GM21390 (cell line): ENCODE measurements around the gene CUBN.
"Not testable (repeated sequence)": the region's sequence is repeated elsewhere in the genome, so short reads cannot be mapped to it uniquely, and the experiment has no call there.

Experiments
- ATAC-seq: cut with Tn5 transposase; IDR thresholded peaks from one replicate; pipeline ENCODE4 v1.9.1; 2021; ENCODE audit not compliant: unreplicated experiment

The CUBN gene

DNA sequence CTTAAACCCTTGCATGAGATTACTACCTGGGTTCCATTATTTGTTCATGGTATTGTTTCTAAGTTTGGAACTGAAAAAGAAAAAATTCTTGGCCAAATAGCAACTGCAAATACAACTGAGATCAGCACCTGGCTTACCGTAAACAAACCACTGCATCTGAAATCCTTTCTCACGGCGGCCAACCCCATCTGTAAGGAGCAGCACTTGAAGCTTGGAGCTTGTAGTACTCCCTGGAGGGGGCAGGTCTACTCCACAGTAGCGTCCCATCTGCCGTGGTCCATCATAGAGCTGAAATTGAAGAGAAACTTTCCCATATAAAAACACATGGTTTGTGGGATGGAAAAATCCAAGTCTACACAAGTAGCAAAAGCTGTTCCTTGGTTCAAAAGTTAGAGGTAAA lies 109.9 kb downstream of the CUBN start:
- no peak for ATAC-seq

DNA sequence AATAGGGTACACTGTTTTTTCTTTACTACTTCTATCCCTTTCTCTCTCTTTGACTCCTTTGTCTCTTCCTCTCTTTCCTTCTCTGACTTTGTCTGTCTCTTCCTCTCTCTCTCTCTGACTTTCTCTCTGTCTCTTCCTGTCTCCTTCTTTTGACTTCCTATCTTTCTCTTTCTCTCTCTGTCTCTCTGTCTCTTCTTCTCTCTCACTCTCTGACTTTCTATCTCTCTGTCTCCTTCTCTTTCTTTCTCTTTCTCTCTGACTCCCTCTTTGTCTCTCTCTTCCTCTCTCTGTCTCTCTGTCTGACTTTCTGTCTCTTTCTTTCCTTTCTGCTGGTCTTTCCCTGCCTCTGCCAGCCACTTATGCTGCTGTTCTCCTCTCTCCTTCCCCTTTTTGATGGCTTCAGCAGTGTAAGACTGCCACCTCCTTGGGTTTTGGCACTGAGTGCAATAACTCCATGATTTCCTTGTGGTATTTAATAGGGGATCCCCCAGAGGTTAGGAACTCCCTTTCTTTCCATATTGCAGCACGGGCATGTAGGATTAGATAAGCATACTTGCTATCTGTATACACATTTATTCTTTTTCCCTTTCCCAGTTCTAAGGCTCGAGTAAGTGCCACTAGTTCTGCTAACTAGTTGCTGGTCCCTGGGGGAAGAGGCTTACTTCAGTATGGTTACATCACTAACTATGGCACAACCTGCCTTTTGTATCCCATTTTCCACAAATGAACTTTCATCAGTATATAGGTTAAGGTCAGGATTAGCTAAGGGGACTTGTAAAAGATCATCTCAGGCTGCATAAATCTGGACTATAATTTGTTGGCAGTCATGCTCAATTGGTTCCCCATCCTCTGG lies 116.3 kb downstream of the CUBN start:
- not testable (repeated sequence) for ATAC-seq

DNA sequence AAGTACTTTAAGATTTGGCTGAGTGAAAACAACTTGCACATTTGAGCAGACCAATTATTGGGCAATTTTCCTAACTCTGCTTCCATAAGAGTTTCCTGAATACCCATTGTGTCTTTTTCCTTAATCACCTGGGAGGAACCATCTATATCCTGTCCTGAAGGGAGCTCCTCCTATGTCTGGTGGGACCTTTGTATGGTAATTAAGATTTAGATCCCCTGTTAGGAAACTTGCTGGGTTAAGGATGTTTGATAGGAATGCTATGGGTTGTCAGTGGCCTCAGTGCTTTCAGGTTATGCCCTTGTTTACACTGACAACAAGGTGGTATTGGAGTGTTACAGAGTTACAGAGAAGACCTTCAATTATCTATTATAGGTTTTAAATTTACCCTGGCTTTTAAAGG lies 116.9 kb downstream of the CUBN start:
- ATAC-seq: not testable (repeated sequence)

DNA sequence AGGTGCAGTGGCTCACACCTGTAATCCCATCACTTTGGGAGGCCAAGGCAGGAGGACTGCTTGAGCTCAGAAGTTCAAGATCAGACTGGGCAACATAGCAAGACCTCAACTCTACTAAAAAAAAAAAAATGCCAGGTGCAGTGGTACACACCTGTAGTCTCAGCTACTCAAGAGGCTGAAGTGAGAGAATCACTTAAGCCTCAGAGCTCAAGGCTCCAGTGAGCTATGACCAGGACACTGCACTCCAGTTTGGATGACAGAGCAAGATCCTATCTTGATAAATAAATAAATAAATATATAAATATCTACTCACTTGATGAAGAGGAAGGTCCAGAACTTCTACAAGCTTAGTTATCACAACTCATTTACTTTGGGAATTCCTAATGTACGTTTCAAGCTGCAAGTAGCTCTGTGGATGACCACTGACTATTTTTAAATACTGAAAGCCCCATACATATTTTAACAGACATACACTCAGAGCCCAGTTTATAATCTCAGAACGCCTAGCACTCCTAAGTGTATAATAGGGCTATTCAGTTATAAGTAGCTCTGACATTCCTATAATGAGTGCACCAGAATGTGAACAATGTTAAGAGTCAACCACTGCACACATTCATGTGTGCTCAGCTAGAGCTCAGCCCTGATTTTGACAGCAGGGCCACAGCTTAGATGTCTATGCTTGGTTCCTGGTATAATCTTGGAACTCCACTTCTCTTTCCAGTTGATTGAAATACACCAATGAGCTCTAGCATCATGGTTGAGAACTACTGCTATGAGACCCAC lies 119.1 kb downstream of the CUBN start:
- no peak for ATAC-seq

DNA sequence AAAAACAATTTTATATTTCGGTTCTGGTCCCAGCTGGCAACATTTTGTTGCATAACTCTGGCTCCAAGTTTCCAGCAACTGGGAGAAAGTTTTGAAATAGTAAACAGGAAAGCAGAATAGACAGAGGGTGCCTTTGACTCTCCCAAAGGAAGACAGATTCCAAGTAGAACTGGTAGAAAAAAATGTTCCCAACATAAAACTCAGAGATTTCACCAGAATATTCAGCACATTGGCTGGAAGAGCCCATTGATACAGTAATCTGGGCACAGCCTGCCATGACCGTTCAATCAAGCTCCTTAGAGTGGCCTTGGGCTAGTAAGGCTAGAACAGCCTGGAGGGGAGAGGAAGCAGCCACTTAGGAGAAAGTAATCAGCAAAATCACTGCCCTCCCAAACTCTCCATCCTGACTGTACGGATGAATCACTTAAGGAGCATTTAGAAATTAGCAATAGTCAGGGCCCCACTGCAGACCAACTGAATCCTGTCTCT lies 120.4 kb downstream of the CUBN start:
- ATAC-seq: no peak

DNA sequence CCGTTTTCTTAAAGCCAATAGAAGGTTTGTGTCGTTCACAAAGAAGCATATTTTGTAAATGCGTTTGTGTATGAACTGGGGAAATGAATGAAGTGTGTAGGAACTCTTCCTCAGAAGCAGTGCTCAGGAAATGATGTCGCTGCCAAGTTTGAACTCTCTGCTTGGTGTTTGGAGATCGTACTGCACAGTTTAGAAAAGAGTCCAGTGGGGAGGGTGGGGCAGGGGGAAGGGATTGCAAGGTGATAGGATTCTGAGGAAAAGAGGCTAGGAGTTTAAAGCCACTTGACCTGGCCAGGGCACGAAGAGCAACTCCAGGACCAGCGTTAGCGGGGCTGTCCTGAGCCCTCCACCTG lies 122.2 kb downstream of the CUBN start:
- no peak for ATAC-seq

DNA sequence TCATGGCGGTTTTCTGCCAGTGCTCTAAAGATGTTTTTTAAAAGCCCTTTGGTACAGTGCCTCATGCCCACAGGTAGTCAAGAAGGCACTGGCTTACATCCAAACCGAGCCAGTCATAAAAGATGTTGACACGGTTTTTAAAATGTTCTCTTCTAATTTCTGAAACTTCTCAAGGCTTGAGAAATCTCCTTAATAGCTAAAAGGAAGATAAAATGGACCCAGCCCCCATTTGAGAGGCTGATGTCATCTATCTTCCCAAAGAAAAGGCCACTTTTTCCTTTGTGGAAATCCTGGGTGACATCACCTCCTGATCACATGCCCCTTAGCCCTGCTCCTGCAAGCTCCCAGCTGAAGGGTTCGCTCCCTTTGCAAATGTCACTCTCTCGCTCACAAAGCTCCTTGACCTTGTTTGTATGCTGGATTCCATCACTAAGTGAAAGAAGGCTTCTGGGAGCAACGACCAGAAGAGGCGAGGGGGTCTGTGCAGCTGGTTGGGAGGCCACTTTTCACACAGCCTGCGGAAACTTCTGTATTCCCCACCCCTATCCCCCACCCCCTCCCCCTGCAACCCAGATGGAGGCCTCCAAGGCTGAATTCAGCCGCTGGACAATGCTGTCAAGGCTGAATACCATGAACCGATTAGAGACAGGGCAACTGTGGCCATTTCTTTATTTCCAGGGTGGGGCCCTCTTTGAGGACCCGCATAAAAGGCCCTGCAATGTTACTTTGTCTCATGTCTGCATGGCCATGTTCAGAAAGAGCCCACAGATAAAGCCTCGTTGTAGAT lies 122.8 kb downstream of the CUBN start:
- ATAC-seq: no peak

DNA sequence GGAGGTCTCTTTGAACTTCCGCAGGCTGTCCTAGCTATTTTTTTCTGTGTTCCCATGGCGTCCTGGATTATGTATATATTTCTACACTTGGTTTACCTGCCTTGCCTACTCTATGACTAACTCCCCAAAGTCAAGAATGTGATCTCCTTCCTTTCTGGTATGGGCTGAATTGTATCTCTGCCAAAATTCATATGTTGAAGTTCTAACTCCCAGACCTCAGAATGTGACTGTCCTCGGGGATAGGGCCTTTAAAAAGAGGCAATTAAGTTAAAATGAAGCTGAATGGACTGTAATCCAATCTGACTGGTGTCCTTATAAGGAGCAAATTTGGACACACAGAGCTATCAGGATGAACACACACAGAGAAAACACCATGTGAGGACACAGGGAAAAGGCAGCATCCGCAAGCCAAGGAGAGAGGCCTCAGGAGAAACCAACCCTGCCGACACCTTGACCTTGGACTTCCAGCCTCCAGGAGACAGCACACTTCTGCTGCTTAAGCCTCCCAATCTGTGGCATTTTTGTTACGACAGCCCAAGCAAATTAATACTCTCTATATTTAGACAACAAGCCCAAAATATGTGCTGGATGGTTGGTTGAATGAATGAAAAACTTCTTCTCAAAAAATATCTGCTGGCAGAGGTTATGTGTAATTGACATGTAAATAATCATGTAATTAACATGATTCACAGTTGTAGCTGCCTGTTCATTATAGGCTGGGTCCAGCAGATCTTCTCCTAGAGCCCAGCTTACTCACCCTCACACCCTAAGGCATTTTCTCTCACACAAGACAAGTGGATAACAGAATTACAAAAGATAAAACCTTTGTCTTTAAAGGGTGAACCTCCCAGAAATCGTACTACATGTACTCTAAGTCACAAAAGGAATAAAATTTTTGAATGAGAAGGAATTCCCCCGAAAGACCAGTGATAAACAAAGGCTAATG lies 123.7 kb downstream of the CUBN start:
- ATAC-seq: no peak

DNA sequence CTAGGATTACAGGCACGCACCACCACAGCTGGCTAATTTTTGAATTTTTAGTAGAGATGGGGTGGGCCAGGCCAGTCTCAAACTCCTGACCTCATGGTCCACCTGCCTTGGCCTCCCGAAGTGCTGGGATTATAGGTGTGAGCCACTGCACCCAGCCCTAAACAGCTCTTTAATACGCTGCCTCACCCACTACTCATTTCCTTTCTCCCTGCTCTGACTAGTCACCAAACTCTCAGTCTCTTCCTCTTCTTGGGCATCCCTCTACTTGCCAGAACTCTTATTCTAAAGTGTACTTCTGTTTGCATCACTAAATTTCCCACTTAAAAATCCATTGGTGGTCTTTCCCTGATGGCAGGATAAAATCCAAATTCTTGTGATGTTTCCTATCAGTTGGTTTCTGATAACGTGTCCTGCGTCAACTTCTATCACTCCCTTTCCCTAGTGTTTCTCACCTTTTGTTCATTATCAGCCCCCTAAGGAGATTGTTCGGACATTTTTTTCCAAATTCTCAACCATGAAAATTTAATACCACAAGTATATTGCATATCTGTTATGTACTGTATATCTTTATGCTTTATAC lies 124.7 kb downstream of the CUBN start:
- ATAC-seq: no peak

DNA sequence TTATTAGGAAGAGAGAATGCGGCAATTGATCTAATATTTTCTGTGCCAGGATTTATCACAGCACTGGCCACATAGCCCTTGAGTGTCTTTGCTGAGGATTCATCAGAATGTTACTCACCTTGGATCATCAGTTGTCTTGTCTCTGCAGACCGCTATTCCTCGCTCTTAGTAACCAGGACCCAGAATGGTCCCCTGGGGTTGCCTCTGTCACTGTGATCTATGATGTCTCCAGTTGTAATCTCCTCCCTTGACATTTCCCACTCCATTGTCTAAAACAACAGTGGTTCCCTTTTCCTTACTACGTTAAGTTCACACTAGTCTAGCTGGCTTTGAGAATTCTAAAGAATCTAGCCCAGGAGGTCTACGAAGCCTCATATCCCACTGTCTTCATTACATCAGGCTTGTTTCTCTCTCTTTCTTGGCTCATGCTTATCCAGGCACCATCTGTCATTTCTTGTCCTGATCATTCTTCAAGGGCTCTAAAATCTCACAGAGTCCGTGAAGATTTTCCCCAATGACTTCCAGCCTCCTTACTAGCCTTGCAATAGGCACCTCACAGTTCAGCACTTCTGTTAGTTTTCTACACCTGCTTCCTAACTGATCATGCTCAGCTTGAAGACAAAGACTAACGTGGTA lies 125.8 kb downstream of the CUBN start:
- no peak for ATAC-seq

DNA sequence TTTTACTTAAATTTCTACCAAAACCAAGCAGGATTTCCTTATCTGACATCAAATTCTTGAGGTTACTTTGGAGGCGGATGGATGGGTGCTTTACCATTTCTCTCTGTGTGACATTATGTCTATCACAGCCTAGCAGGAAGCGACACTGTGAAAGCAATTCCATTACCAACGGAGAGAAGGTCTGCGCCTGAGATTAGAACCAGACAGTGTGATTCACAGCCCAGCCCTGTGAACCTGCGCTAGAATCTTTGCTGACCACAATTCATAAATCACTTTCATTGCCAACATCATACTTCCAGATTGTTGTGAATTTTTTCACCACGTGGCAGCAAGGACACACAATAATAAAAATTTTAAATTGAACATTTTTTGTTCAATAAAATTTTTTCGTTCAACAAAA lies 126.5 kb downstream of the CUBN start:
- ATAC-seq: no peak

DNA sequence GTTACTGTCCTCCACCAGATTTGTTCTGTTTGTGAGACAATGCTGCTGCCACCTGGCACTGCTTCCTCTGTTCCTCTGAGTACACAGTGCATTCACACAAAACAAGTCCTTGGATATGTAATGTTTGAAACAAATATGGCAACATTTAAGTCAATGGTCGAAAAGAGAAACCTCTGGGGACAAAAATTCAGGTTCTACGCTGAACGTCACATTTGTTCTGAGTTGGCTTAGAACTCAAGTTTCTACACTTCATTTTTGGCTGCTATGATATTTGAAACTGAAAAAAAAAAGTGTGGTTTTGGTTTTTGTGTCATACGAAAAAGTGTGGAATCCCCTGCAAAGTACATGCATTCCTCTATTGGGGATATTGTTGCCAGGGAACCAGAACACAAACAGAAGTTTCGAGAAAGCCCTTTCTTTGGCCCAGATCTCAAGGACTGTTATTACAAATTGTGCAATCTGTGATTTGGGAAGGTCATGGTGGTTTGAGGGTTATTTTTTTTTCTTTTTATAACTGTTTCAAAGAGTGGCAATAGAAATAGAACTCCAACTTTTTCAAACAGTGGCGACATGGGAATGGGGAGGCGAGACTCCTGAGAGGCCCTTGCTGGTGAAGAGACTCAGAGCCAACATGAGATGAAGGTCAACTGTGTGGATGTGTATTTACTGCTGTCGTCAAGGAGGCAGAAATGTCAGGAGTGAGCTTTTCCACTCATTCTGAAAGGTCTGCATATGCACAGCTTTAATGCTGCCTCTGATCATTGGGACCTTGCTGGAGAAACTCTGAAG lies 127.5 kb downstream of the CUBN start:
- peak; percentile 62 for ATAC-seq

DNA sequence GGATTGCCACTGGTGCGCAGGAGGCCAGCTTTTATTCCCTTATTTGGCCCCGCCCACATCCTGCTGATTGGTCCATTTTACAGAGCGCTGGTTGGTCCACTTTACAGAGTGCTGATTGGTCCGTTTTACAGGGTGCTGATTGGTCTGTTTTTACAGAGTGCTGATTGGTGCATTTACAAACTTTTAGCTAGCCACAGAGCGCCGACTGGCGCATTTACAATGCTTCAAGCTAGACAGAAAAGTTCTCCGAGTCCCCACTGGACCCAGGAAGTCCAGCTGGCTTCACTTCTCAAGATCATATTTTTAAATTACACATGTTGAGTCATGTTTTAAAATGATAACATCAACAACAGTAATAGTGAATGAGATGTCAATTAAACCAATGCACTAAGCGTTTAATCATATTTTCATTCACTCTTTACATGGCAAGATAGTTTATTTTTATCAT lies 128.3 kb downstream of the CUBN start:
- ATAC-seq: no peak

DNA sequence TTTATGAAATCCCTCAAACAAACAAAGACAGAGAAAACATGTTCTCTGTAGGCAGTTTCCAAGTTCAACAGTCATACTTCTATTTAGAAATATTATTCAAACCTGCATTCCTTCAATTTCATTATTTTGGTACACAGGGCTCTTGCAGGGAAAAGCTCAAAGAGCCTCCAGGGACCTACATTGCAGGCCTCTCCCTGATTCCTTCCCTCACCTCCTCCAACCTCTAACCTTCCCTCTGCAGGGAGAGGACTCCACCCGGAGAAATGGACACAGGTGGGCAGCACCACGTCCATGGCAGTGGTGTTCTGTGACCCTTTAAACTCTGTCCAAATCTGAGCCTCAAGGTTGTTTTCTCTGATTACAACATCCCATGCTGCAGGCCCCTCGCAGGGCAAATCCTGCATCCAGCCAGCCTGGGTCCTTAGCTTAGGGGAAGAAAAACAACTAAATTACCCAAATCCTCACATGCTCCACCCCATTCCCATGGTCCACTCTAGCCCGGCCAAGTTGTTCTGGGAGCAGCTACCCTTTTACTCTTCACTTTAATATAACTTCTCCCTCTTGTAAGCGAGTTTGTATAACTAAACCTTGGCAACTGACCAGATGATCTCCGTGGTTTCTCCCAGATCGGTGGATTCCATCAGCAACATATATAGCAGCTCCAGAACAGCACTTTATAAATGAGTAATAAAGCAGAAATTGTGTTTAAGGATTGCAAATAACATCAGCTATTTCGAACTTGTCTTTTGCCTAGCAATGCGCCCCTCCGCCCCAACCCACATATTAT lies 129.8 kb downstream of the CUBN start:
- ATAC-seq: no peak

DNA sequence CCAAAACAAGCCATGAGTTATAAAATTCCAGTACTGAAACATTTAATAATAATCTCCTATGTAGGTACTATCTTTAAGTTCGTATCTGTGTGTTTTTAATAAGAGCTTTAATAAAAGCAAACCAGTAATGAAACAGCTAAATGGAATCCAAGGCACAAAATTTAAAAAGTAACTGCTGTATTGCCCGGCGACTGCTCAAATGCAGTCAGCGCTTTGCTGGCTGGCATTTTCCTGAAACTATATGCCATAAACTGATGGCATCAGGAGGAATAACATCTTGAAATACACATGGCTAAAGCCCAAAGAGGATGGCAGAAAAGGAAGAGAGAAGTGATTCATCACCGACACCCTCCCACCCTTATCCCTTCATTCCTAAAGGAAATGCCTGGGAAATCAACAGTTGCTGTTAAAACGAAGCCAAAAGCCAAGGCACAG lies 133.1 kb downstream of the CUBN start:
- ATAC-seq: no peak

DNA sequence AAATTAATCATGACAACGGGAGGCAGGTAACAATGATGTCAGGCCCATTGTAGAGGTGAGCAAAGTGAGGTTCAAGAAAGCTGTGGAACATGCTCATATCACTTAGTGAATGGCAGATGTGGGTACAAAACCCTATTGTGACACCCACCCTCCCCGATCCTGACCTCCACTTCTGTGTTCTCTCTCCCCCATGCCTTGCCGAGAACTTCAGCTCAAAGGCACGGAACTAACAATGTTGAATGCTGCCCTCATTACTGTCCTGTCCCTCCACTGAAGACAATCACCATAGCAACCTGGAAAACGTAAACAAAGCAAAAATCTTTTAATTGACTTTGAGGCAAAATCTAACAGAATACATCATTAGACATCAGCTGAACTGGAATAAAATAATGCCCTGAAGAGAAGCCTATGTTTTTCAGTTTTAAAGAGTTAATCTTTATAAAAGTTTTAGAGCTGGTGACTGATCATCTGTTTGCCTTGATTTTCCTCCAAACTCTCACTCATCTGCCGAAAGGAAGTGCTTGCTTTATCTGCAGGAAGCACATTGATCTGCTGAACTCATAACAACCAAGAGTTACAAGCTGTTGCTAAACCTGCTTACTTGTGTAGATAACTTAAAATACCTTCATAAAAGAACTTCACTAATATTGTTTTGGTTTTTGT lies 133.6 kb downstream of the CUBN start:
- no peak for ATAC-seq

DNA sequence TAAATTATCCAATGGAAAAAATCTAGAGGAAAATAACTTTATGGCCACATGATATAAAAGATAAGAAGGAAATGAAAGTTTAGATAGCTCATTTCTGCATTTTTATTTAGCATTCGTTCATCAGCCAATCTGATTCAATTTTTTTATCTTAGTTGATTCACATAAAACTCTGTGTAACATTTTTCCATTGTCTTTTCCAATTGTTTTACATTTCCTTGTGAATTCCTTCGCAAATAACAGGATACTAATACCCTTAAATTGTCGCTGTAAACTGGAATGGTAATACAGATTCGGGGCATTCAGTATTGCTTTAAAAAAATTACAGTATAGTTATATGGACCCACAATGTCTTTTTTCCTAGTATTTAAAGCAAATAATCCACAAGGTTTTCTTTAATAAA lies 136.4 kb downstream of the CUBN start:
- no peak for ATAC-seq
